GM18909 (cell line): ENCODE results near the gene CCDC183.
A peak's percentile ranks its signal among the peaks of the same experiment; 100 is the strongest.
"Not testable (repeated sequence)": the region's sequence is repeated elsewhere in the genome, so short reads cannot be mapped to it uniquely, and the experiment has no call there.

Experiments used
- ATAC-seq: cut with Tn5 transposase; IDR thresholded peaks from one replicate; pipeline ENCODE4 v1.9.1; 2021; ENCODE audit warnings: mild to moderate bottlenecking; ENCODE audit not compliant: unreplicated experiment, poor library complexity

The CCDC183 gene

DNA sequence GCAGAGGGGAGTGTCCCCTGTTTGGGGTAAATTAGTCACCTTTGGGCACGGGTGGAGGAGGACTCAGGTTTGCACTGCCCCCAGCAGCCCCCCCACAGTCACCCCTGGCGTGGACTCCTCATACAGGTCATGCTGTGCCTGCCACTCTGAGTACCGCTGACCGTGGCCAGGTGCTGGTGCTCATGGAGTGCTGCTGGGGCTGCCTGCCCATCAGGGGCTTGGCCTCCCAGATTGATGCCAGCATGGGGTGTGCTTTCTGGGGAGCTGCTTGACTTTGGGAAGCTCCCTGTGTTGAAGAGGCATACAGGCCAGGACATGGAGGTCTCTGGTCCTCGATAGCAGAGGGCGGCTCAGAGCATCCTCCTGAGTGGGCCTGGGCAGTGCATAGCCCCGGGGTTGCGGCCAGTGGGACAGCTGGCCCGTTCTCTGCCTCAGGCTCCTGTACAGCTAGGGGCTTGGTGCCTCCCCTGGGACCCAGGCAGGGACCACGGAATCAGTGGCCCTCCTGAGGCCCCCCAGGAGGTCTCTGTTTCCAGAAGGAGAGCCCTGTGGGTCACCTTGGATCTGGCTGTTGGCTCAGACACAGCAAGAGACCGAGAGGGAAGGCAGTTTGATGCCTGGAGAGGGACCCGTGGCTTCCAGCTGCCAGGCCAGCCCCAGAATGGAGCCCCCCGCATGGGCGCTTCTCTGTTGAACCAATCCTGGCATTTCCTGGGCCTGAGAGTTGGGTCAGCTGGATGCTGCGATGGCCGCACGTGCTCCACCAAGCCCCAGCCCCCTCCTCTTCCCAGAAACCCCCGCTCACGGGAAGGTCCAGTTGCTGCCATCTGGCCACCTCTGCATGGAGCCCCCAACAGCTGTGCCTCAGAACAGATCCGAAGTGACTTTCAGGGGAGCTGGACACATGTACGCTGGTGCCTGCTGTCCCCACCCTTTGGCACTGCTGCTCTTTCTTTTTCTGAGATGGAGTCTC lies 40.1 kb downstream of the CCDC183 start:
- no peak for ATAC-seq

DNA sequence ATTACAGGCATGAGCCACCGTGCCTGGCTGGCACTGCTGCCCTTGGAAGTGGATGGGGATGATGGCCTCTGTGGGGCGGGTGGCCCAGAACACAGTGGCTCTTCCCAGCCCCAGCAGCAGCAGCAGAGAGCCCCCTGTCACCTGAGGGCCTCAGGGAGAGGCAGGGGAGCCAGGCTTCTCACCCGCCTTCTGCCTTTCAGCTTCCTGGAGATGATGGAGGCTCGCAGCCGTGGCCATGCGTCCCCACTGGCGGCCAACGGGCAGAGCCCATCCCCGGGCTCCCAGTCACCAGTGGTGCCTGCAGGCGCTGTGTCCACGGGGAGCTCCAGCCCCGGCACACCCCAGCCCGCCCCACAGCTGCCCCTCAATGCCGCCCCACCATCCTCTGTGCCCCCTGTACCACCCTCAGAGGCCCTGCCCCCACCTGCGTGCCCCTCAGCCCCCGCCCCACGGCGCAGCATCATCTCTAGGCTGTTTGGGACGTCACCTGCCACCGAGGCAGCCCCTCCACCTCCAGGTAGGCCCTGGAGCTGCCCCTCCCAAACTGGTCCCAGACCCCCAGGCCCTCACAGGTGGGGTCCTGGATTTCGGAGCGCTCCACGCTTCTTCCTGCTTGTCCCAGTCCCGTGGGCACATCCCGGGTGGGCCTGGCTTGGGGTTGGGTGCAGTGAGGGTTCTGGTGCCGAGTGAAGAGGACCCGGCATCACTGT lies 41.2 kb downstream of the CCDC183 start:
- ATAC-seq, result no peak

DNA sequence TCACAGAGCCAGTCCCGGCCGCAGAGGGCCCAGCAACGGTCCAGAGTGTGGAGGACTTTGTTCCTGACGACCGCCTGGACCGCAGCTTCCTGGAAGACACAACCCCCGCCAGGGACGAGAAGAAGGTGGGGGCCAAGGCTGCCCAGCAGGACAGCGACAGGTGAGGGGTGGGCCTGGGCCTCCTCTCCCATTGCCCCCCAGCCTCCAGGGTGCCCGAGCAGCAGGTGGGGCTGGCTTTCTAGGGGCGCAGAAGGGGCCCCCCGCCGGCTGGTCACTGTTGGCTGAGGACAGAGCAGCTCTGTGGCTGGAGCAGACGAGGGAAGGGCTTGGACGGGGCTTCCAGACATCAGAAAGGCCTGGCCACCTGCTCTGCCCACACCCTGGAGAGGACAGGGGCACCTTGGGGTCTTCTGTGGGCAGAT lies 41.7 kb downstream of the CCDC183 start:
- ATAC-seq, result not testable (repeated sequence)

DNA sequence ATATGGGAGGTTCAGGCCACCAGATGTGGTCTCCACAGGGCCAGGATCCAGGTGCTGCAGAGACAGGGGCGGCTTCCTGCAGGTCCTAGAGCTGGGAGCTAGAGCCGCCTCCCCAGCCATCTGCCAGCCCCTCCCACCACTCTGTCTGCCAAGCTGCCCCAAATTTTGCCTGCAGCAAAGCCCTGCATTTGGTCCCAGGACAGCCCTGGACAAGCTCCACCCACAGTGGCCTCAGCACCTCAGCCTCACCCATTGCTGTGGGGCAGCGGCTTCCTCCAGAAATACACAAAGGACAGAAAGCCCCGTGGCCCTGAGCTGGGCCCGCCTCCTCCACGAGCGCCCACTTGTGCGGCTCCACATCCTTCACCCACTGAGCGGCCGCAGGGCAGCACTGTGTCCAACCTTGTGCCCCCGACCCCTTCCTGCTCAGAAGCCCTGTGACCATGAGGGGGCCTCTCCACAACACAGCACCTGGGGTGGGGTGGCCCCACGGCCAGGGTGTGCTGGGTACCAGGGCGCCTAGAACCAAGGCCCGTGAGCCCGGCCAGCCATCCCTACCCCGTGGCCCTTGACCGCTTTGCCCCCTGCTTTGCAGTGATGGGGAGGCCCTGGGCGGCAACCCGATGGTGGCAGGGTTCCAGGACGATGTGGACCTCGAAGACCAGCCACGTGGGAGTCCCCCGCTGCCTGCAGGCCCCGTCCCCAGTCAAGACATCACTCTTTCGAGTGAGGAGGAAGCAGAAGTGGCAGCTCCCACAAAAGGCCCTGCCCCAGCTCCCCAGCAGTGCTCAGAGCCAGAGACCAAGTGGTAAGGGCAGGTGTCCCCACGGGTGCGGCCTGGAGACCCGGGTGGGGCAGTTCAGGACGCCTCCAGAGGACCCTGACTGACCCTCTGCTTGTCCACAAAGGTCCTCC lies 42.4 kb downstream of the CCDC183 start:
- ATAC-seq, result no peak

DNA sequence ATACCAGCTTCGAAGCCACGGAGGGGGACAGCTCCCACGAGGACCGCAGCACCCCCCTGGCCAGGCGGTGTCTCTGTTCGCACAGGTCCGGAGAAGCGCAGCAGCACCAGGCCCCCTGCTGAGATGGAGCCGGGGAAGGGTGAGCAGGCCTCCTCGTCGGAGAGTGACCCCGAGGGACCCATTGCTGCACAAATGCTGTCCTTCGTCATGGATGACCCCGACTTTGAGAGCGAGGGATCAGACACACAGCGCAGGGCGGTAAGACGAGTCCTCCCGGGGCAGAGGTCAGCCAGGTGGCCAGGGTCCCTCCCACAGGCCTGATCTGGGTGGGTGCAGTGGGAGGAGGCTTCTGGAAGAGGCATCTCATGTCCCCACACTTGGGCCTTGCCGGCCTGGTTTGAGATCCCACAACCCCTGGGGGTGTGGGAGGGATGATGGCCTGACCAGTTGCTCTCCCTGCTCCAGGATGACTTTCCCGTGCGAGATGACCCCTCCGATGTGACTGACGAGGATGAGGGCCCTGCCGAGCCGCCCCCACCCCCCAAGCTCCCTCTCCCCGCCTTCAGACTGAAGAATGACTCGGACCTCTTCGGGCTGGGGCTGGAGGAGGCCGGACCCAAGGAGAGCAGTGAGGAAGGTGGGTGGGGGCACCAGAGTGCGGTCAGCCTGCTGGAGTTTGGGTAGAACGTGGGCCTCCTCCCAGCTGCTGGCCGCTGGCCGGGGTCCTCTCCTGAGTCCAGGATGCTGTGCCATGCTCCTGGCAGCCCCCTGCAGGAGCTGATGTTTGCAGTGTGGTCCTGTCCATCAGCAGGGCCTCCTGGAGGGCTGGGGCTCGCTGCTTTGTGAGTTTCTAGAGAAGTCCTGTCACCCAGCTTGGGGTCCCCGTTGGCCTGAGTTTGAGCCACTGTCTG lies 43.3 kb downstream of the CCDC183 start:
- ATAC-seq, result no peak

DNA sequence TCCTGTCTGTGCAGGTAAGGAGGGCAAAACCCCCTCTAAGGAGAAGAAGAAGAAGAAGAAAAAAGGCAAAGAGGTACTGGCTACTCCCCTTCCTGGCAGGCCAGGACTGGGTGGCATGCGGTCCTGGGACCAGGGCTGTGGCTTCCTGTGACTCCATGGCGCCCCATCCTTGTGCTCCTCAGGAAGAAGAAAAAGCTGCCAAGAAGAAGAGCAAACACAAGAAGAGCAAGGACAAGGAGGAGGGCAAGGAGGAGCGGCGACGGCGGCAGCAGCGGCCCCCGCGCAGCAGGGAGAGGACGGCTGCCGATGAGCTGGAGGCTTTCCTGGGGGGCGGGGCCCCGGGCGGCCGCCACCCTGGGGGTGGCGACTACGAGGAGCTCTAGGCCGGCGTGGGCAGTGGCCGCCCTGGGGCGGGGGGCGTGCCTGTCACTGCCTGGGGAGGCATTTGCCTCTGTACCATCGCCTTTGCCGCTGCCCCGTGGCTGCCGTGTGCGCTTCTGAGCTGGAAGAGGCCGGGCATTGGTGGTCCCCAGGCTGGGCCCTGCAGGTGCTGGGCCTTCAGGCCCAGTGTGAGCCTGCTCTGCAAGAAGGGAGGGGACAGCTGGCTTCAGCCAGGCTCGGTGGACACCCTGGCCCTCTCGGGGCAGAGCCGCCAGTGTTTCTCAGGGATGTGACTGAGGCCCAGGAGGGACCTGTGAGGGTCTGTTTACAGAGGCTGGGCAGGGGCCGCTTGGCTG lies 44.2 kb downstream of the CCDC183 start:
- ATAC-seq, result no peak

DNA sequence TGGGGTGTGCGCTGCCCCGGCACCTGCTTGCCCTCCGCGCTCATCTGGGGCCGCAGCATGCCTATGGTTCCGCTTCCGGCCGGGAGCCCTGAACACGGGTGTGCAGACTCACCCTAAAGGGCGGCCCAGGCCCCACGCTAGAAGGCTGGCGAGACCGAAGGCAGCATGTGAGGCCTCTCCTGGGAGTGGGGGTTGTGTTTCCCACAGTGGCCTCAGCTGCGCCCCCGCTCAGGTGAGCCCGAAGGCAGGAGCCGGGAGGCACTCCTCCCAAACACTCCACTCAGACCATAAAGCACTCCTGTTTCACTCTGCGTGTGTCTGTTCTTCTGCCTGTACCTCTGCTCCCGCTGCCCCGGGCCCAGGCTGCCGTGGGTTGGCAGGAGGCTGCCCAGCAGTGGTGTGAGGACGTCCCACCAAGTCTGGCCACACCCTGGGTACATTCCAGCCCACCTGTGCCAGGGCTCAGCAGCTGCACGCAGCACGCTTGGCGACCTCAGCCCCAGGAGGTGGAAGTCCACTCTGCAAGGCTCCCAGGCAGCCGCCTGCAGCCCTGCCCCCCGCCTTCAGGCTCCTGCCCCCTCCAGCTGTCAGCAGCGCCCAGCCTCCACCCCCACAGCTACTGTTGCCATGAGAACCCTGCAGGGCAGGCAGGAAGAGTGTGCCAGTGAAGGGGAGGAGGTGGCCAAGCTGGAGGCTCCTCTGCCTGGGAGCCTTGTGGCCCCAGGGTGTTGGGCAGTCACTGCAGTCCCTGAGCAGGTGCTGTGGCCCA lies 44.9 kb downstream of the CCDC183 start:
- ATAC-seq, result no peak

DNA sequence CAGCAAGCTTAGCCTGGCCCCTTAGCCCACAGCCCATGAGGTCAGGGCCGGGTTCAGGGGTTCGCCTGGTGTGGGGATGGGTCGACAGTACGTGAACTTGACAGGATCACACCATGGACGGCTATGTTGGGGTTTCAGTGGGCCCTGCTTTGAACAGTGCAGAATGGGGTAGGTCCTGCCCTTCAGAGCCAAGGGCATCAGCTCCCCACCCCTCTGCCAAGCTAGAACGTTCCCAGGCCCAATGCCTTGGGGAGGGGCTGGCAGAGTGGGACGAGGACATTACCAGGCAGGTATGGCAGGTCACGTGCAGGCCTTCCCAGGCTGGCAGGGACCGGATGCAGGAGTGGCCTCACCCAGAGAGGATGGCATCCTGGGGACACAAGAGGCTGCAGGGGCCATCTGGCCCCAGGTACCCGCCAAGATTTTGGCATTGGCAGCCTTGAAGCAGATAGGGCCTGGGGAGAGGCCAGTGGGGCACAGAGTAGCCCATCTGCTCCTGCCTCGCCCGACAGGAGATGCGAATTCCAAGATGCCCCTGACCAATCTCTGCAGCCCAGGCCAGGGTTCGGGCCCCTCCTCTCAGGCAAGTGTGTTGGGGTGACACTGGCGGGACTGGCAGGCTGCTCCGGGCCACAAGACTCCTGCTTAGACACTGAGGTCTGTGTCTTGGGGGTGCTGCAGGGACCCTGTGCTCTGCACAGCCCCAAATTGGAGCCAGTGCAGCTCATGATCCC lies 45.7 kb downstream of the CCDC183 start:
- not testable (repeated sequence) for ATAC-seq

DNA sequence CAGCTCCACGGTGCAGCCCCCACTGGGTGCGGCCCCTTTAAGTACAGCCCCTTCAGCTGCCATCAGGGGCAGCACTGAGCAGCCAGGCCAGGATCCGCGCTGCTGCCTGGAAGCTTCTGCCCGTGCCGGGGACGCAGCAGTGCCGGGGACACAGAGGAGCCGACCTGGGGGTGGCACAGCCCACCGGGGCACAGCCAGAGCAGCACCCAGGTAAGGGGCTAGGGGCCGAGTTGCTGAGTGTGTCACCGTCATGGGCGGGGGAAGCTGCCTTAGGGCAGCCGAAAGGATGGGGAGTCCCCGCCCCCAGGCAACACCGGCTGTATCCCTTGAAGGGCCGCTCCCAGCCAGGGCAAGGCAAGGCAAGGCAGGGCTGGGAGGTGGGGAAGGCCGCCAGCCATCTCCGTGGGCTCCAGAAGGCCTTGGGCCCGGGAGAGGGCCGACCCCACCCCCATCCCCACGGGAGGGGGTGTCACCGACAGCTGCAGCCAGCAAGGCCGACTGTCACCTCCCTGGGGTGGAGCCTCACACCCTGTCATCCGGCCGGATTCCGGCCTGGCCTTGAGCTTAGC lies 46.3 kb downstream of the CCDC183 start, which contains the start of gene AJM1:
Gene AJM1, plus strand, starts transcription at position 99 of the 569 bp plus-strand sequence. CDS start 1,937 bp downstream, outside the sequence.
- peak; percentile 74 for ATAC-seq

DNA sequence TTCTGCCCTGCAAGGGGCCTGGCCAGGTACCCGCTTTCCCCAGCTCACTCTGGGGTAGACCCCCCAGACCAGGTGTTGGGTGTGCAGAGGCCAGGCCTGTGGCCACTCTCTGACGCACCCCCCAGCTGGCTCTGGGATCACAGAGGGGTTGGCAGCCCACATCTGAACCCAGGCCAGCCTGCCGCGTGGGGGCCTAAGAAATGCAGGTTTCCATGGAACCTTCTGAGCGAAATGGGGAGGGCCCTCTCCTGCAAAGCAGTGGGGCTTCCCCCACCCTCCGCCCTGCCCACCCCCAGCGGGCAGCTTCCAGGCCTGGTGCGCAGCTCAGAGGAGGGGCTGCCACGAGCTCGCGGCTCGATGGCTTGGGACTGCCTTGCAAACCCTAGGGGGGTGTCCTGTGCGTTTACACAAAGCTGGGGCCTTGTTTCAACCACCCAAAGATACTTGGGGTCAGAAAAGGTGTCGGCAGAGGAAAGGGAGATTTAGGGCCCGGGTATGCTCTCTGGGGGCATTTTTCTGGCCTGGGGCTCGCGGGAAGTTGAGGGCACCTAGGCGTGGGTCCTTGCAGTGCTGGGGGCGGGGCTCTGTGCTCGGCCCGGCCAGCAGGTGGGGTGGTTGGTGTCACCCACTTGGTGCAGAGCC lies 47.1 kb downstream of the CCDC183 start:
- ATAC-seq, result not testable (repeated sequence)

DNA sequence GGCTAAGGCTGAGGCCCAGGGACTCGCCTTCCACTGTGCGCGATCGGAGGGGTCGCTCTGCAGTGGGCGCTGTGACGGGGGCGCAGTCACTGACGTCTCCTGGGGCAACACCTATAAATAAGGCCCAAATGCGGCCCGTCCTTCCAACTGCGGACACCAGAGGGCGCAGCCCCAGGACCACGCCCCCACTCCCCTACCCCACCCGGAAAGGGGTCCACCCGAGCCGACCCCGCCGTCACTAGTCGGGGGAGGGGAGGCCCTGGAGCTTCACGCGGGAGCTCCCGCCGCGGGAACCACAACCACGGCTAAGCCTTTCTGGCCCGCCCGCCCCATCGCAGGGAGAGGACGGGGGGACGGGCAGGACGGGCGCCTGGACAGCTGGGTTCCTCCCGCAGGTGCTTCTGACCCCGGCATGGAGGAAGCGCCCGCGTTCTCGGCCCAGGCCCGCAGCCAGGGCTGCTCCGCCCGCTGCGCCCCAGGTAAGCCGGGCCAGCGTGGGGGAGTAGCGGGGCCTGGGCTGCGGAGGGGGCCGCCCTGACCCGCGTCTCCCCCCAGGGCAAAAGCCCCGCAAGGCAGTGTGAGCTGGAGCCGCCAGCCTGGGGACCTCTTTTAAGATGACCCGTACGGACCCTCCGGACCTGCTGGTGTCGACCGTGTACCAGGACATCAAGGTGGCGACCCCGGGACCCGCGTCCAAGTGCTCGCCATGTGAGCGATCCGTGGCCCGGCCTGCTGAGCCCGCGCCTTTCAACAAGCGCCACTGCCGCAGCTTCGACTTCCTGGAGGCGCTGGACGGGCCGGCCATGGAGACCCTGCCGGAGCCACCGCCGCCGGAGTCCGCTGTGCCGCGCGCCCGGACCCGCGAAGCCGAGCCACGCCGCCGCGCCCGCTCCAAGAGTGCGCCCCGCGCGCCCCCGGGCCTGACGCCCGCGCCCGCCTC lies 47.9 kb downstream of the CCDC183 start:
- not testable (repeated sequence) for ATAC-seq

DNA sequence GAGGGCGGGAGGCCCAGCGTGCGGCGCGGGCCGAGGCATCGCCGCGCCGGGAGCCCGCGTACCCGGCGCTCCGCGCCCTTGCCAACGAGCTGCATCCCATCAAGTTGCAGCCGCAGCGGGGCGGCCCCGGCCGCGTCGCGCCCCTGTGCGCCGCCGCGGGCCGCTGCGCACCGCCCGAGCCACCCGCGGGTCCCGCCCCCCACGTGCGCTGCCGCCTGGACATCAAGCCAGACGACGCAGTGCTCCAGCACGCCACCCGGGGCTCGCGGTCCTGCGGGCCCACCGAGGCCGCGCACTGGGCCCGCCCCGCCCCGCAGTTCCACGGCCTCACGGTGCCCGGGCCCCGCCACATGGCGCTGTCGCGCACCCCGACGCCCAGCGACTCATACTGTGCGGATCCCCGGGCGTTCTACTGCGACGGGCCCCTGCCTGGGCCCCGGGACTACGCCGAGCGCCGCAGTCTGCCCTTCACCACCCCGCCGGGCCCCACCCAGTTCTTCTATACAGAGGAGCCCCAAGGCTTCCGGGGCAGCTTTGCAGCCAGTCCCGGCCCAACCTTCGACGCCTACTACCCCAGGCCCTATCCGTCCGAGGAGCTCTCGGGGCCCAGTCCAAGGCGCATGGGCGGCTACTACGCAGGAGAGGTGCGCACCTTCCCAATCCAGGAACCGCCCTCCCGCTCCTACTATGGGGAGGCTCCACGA lies 48.8 kb downstream of the CCDC183 start:
- no peak for ATAC-seq

DNA sequence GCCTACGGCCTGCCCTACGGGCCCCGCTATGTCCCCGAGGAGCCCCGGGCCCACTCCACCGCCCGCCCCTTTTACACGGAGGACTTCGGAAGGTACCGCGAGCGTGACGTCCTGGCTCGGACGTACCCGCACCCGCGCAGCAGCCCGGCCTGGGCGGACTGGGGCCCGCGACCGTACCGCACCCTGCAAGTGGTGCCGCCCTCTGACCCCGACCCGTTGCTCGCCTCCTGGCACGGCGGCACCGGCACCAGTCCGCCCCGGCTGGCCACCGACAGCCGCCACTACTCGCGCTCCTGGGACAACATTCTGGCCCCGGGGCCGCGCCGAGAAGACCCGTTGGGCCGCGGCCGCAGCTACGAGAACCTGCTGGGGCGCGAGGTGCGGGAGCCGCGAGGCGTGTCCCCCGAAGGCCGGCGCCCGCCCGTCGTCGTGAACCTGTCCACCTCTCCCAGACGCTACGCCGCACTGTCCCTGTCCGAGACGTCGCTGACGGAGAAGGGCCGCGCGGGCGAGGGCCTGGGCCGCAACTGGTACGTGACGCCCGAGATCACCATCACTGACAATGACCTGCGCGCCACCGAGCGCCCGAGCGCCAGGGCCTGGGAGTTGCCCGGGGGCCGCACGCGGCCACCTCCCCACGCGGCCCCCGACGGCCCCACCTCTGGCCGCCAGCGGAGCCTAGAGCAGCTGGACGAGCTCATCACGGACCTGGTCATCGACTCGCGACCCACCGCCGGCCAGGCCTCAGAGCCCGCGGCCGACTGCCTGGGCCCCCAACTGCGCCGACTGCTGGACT lies 49.5 kb downstream of the CCDC183 start:
- ATAC-seq, result no peak
